ENCODE results near the gene ELMOD3.

DNA sequence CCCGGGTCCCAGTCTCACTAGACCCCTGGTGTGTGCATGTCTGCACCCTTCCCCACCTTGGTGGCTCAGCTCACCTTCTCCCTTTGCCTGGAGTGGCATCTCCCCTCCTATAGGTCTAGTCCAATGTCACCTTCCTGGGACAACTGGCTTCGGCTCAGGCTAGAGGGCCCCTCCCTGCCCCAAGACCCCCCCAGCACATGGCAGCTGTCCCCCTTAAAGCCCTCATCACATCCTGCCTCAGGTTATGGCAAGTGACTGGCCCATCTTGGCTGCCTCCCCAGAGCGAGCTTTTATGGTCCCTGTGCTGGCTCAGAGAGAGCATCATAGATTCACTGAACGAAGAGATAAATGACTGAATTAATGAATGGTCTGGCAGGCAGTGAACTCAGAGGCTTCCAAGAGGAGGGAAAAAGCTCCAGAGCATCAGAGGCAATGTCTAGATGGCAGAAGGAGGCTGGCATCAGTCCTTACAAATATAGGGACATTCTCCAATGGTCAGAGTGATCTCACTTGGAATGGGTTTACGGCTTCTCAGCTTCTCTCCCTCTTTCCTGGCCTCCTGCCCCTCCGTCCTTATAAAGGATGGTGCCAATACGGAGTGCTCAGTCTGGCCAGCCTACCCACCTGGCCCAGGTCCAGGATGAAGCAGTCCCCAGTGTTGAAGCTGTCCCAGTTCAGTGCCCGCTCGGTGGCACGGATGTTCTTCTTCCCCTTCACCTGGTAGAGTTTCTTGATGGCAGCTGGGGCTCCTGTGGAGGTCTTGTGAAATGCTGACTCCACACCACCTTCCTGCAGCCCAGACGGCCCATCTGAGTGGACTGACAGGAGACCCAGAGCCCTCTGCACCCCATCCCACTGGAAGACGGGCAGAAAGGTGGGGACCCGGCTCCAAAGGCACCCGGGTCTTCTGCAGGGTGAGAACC is 46.2 kb downstream of the ELMOD3 start:
- TF ChIP-seq, protein P1, sequence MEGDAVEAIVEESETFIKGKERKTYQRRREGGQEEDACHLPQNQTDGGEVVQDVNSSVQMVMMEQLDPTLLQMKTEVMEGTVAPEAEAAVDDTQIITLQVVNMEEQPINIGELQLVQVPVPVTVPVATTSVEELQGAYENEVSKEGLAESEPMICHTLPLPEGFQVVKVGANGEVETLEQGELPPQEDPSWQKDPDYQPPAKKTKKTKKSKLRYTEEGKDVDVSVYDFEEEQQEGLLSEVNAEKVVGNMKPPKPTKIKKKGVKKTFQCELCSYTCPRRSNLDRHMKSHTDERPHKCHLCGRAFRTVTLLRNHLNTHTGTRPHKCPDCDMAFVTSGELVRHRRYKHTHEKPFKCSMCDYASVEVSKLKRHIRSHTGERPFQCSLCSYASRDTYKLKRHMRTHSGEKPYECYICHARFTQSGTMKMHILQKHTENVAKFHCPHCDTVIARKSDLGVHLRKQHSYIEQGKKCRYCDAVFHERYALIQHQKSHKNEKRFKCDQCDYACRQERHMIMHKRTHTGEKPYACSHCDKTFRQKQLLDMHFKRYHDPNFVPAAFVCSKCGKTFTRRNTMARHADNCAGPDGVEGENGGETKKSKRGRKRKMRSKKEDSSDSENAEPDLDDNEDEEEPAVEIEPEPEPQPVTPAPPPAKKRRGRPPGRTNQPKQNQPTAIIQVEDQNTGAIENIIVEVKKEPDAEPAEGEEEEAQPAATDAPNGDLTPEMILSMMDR (optimal IDR thresholded peaks at IDR 0.05 in 1 of 3, IDR thresholded peaks at IDR 0.05 in 1 of 3, conservative IDR thresholded peaks at IDR 0.05 in 1 of 3; ENCODE audit: extremely low read depth in 1 of 3, insufficient read depth in 2 of 3, low read length in 3 of 3) = no peak
- TF ChIP-seq EZH2 (IDR thresholded peaks at IDR 0.05; ENCODE audit: low read length) = no peak

All from keratinocyte (primary cell).